ENCODE results near the gene PLCB4.

DNA sequence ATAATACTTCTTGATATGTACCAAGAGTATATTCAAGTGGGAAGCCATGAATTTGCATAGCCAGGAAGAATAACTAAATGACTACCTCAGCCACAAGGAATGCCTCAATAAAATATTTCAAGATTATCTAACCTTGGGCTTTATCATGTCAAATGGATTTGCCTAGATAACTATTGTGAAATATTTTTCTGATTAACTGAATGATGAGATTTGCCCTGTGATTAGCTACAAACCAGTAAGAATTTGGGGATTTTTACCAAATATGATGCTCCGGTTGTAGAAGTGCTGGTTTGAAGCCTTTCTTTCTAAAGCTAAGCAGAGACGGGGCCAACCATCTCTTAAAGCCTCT is 319.9 kb downstream of the PLCB4 start:
- no peak for TF ChIP-seq EZH2 (IDR thresholded peaks at IDR 0.05)
- no peak for TF ChIP-seq POLR2AphosphoS5 (IDR thresholded peaks at IDR 0.05; ENCODE audit: borderline replicate concordance, low read depth, low read length)
